SW480 (cell line): ENCODE results near the gene FAM149A.

ENCODE experiments used
- DNase-seq: peaks from one replicate; pipeline ENCODE4 v3.0.0-alpha.2; 2016; ENCODE audit warnings: low spot score

The FAM149A gene

DNA sequence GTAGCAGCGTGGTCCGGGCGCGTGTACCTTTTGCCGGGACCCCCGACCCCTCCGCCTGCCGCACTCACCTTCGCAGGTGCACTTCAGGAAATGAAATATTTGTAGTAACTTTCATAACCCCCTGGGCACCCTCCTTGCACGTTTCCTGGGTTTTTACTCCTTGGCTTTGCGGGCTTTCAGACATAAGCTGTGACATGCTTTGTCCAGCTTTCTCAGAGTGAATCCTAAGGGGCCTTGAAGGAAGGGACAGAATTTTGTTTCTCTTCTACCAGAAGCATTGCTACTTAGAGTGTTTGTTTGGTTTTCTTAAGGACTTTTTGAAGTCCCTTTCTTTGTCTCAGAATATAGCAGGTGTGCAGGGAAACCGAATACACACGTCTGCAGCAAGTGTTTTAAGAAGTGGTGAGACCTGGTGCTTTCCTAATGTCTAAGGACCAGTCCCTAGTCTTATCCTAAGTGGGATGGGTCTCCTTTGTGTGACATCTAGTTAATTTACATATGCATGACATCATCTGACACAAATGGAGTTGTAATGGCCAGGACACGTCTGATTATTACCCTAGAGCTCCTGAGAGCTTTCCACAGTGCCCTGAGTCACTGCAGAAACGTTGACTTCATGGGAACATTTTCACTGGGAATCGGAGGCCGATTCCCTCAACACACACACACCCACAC lies 1.3 kb downstream of the FAM149A start:
- DNase-seq, result peak; percentile 25

DNA sequence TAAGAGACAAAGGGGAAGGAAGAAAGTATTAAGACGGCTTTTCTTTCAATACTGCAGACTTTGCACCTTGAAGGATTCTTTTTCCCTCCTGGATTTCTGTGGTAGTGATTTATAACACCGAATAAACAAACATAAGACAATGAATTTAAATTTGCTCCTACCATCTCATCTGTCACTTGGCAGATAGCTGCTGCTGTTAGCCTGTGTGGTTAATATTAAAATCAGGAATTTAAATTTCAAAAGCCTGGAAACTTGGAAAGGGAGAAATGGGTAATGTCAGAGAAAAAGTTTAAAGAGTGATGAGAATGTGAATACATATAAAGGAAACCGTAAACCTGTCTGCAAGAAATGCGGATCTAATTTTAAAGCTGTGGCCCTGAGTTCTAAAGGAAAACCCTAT lies 3.4 kb downstream of the FAM149A start:
- no peak for DNase-seq

- no peak for DNase-seq
These were observed 3.9 kb downstream of the FAM149A start for GRCh38 chr4:186108391-186108790.

GRCh38 chr4:186109245-186109644 lies 4.7 kb downstream of the FAM149A start:
- DNase-seq, result no peak

GRCh38 chr4:186116697-186117096 lies 12.2 kb downstream of the FAM149A start:
- no peak for DNase-seq

DNA sequence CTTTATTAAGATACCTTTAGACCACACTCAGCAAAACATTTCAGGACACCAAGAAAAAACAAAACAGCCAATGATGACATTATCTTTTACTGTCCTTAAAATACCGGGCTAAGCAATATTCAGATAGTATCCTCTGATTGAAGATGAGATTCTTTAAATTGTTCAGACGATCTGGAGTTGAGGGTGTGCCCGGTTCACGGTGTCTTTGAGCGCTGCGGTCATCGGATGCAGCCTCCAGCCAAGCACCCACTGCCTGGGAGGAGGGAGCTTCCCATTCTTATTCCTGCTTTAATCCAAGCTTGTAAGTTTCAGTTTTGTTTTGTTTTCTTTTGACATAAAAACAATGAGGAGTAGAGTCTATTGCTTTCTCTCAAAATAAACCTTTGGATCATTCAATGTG lies 14.1 kb downstream of the FAM149A start:
- DNase-seq, result no peak

DNA sequence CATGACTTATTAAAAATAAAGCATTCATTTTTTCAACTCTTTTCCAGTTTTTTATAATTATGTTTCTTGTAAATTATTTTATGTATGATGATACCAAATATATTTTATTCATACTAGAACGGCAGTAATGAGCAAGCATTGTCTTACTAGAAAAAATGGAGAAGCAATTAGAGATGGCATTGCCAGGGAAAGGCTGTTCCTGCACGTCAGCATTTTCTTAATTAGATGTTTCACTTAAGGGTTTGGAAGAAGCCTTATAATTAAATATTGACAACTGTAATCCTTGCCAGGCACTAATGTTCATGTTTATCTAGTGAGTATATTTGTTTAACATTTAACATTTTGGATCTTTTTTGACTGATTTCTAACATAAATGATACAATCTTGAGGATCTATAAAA lies 16.6 kb downstream of the FAM149A start:
- no peak for DNase-seq

- DNase-seq, result no peak
These were observed 24.3 kb downstream of the FAM149A start for GRCh38 chr4:186128842-186129241.

GRCh38 chr4:186131935-186132334 lies 27.4 kb downstream of the FAM149A start:
- DNase-seq, result no peak

DNA sequence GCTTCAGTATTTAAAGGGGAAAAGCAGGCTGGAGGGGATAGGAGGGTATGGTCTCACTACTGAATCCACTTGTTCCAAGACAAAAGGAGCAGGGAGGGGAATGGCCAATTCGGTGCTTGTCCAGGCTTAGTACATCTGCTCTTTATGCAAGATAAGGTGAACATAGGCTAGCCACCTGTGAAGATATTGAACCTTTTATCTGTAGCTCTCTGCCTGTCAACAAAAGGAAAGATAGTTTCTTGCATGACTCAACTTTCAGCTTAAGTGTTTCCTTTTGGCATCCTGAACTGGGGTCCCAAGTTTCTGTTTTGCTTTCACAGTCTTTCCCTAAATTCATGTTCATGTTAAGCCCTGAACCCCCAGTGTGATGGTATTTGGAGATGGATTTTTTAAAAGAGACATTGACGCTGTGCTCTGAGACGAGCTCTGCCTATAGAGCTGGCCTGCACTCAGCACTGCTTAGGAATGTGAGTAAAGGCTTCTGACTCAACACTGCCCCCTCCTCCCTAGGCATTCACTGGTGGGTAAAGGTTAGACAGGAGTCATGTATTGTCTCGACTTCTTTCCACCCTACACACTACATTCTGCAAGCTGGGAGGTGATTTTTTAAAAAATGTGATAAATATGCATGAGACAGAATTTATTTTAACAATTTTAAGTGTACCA lies 28.2 kb downstream of the FAM149A start:
- peak; percentile 18 for DNase-seq

DNA sequence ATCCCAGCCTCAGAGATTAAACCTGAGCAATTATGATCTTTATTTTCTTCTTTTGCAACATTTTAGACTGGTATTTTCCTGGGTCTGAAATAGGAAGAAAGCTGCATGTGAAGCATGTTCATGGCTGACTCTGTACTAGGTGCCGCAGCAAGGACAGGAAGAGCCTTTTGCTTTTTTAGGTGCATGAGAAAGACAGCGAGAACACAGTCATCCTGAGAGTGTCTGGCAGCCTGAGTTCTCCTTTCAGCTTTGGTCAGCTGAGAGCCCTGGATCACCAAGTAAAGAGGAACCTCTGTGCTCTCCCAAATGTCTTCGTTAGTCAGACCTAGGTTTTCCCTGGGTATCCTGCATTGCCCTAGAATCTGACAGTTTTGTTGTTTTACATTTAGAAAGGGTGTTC lies 29.8 kb downstream of the FAM149A start:
- no peak for DNase-seq

DNA sequence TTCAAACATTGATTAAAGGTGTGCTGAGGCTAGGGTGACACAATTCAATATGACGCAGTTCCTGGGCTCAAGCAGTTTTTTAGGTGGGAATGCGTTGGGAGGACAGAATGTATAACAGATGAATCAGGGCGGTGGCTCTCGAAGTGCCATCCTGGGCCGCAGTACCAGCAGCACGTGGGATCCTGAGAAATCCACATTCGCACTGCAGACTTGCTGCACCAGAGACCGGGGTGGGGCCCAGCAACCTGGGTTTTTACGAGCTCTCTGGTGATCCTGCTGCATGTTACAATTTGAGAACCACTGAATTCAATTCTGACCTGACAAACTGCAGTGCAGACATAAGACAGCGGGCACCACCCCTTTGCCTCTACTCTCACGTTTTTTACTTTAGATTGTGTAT lies 30.4 kb downstream of the FAM149A start:
- DNase-seq, result no peak

DNA sequence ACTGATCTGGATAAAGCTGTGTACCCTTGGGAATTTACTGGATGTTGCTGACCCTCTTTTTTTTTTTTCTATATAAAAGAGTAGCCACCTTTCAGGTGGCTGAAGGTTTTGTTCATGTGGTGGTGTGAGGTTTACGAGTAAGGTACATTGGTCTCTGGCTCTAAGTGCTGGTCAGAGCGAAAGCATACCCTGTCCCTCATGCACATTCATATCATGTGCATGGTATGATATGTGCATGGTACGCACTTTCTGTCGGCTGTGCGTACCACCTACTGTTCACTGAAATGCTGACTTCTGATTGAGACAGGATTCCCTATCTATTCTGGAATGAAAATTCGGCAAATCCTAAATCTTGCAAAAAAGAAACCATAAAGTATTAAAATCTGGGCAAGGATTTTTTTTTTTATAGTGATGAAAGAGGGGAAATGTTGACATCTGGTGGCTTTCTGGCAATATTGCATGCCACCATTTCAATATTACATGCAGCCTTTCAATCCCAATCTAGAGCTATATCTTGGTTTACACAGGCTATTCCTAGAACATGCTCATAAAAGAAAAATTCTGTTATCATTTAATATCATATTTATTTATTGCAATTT lies 32.8 kb downstream of the FAM149A start:
- DNase-seq, result peak; percentile 21

GRCh38 chr4:186144198-186144945 lies 39.9 kb downstream of the FAM149A start:
- DNase-seq, result peak; percentile 36

DNA sequence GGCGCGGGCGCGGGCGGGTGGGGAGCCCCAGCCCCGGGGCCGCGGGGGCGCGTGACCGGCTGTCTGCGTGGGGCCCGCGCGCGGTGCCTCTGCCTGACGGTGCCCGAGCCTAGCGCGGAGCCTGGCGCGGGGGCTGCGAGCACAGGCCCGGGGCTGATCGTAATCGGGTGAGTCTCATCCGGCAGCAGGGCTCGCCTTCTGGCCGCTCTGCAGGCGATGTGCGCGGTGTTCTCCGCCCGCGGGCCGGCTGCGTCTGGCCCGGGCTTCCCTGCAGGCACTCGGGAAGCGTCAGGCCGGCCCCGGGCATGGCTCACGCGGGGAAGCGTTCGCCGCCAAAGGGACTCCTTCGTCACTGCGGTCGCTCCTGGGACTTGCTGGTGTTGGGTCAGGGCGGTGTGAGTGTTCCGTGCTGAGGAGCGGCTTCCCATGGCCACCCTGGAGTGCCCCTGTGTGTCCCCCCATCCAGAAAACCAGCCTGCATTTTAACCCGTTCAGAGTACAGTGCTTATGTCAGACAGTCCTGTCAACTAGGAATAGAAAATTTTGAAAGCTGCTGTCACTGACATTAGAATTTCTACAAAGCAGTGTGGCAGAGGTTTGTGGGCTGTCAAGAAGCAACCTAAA lies 40.6 kb downstream of the FAM149A start:
- DNase-seq, result peak; percentile 36

DNA sequence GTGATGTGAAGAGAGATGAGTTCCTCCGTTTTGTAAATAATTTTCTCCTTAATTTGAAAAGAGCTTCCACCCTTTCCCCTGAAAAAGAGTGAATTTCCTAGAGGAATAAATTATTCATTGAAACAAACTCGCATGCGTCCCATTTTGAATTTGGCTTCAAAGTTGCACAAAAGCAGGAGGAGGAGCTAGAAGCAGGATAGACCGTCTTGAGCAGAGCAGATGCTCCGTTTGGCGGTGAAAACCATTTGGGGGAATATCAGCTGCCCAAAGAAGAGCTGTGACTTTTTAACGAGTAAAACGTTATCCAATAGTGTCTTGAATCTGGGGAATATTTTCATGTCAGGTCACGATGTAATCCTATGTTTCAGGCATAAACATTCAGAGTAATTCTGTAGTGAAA lies 42.0 kb downstream of the FAM149A start:
- DNase-seq, result no peak

DNA sequence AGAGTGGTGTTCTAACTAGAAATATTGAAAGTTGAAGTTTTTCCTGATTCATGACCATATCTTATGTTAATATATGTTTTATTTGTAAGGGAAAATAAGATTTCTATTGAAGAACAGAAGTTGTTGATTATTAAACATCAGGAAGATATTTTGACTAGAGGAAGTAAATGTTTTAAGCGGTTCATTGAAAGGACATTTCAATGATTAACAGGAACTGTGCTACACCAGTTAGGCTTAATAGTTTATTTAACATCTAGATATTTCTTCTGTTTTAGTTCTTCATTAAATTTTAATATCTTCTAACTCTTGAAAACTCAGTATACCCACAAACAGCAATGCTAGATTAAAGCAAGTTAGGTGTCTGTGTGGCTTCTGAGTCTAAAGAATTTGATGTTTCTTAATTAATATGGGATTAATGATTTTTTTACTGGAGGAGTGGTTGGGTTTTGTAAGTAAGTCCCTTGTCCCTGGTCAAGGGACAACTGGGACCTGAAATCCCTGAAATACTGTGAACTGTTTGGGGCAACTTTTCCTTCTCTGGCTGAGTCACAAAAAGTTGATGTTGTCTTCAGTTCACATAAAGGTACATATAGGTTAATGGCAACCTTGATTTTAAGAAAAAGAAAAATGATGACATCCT lies 44.0 kb downstream of the FAM149A start:
- DNase-seq, result no peak

DNA sequence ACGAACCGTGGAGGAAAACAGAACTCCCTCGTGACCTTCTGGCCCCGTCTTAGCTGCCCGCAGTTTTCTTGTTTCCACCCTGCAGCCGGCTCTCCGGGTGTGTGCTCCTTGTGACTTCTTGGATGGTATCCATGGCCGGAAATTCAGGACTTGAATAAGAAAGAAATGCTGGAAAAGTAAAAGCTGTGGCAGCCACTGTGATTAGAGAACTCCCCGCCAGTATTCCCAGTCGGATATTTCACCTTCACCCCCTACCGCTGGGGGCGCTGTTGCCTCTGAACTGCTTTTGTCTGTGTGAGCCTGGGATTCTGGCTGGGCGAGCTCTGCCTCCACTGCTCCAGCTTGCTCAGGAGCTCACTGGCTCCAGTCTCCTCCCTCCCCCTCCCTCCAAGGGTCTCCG lies 45.4 kb downstream of the FAM149A start:
- DNase-seq, result peak; percentile 16

DNA sequence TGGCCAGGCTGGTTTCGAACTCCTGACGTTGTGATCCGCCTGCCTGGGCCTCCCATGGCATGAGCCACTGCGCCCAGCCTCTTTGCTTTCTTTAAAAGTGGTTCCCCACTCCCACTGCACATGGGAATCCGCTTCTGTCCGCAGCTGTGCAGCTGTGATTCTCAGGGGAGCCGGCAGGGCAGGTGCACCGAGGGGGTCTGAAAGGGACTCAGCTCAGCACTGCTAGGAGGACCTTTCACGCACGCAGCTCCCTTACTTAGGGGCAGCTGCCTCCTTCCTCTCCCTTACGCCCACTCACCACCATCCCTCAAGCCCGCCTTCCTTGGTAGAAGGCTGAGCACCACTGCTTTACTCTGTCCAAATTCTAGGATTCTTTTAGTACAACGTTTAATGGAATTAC lies 46.4 kb downstream of the FAM149A start:
- DNase-seq, result no peak

DNA sequence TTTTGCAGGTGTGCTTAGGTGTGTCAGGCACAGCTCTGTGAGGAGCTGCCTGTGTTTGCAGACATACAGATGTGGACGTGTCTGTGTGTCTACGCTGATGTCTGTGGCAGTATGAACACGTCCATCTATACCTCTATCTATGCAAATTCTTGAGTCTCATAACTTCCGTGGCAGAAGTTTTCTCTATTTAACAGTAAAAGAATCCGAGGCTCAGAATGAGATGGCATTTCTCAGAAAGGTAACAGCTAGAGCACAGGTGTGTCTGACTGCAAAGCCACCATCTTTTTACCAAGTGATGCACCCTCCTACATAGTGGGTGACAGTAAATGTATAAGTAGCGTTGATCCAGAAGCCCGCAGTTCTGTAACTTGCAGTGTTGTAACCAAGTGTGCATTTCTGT lies 47.0 kb downstream of the FAM149A start:
- DNase-seq, result no peak

- DNase-seq, result no peak
These were observed 53.7 kb downstream of the FAM149A start for GRCh38 chr4:186158021-186158813.
